Stimulated activated CD8-positive, alpha-beta memory T cell treated with anti-CD3 and anti-CD28 coated beads, Interleukin-12 subunit alpha, Interleukin-12 subunit beta, amount 100 ng/mL, for 1 hour (primary cell): ENCODE results near the gene TRAF1.

ENCODE experiments used
- DNase-seq: peaks from one replicate; pipeline ENCODE4 v3.0.0-alpha.2; 2020; ENCODE audit warnings: low read depth

Gene TRAF1

DNA sequence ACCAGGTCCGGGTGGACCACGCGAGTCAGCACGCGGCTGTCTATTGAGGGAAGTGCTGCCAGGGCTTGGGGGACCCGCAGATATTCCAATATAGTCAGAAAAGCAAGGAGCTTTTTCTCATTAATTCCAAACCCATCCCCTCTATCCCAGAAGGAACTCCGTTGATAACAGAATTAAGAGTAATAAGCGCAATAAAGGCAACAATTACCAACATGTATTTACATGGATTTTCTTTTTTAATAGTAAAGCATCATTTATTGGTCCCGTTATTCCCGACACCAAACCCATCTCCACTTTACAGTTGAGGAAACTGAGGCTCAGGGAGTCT is 57.3 kb downstream of the TRAF1 start:
- no peak for DNase-seq

DNA sequence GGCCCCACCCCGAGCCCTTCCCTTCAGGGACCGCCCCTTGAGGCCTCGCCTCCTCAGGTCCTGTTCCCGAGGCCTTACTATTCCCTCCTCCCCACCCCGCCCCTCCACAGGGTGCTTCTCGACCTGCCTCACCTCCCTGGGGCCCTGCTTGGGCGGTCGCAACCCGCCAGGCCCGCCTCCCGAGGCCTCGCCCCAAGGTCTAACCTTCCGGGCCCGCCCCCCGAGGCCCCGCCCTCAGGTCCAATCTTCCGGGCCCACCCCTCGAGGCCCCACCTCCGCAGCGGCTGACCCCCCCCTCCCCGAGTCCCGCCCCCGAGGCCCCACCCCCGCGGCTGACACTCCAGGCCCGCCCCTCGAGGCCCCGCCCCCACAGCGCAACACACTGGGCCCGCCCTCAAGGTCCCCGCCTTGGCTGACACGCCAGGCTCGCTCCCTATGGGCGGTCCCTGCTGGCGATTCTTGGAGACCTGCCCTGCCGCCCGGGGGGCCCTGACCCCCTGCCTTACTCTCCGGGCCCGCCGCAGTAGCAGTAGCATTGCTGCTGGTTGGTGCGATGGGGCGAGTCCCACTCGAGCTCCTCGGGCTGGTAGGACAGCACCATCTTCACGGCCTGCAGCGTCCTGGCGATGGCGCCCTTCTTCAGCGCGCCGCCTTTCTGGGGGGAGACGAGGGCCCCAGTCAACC is 57.8 kb downstream of the TRAF1 start:
- peak; percentile 94 for DNase-seq

GRCh38 chr9:120868339-120868675 is 58.3 kb downstream of the TRAF1 start:
- DNase-seq = no peak

DNA sequence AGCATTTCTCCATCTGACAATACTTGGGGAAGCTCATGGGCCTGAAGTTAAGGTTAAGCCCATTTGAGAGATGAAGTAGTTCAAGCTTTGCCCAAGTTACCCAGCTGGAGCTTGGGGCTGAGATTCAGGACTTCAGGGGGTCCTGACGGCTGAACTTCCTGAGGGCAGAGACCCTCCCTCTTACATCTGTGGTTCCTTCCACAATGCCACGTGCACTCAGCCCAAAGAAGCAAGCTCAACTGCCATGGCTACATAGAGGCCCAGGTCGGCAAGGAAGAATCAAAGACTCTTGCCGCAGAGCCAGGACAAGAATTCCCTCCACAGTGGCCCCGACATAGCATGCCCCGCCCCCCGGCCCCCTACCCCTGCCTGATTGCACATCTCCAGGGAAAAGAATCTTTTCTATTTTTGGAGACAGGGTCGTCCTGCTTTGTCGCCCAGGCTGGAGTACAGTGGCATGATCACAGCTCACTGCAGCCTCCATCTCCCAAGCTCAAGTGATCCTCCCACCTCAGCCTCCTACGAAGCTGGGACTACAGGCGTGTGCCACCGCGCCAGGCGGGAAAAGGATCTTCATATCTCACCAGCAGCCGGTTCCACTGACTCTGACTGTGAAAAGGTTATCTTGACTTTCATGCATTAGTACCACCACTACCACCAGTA is 58.8 kb downstream of the TRAF1 start:
- no peak for DNase-seq

DNA sequence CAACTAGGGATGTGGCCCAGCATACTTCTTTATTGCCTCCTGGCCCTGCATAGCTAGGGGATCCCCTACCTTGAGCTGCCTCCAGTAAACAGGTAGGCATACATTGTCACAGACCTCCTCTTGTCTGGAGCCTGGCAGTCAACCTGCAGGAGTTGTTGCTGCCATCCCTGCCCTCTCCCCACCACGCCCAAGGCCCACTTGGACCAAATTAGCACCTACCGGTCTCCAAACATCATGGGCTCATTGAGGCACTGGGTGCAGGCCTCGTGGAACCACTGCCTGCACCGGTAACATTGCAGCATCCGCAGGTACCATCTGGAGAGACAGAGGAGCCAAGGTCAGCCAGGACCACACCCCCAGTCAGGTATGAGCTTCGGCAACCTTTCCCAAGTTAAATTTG is 59.9 kb downstream of the TRAF1 start:
- DNase-seq = no peak

DNA sequence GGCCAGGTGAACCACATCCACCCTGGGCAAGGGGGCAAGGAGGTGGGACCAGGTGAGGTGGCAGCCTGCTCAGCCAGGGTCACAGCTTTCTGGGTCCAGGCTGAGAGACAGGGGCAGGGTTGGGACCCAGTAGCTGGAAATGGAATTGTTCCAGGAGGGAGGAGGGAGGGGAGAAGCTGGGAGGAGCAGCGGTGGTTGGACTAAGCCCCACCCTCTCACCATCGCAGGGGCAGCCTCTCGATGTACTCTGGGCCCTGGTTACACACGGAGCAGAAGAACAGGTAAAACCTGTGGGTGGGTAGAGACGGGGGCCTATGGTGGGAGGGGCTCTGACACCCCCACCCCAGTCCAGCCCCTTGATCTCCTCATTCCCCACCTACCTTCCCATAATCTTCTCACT is 60.8 kb downstream of the TRAF1 start:
- no peak for DNase-seq

DNA sequence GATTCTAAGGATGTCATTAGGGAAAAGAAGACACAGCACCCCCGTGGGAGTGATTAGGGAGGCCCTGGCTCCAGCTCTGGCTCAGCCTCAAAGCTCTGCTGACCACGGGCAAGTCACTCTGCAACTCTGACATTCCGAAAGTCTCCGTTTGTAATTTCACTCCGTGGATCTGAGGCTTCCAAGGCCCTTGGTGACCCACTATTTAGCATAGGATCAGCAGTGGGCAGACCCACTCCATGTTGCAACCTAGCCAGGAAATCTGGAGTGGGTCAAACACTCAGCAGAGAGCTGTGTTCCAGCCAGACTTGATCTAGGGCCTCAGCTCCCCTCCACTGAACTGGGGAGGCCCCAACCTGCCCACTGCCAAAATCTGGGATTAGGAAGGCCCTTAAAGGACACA is 61.4 kb downstream of the TRAF1 start:
- no peak for DNase-seq

- DNase-seq = no peak
These were observed 61.9 kb downstream of the TRAF1 start for GRCh38 chr9:120864719-120865118.

DNA sequence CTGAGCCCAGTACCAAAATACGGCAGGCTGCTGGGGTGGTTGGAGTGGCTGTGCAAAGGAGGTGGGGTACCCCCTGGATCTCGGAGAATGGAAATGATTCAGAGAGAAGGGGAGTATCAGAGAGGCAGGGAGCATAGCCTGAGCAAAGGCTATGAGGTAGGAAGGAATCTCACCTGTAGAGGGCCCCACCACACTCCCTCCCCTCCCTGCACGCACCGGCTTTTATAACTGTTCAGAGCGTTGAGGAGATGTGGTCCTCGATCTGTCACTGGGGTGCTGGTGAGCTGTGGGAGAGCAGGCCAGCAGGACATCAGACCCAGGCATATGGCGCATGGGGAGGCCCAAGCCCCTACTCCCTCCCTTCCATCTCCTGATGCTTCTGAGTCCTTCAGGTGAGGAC is 62.8 kb downstream of the TRAF1 start:
- no peak for DNase-seq

- no peak for DNase-seq
These were observed 64.1 kb downstream of the TRAF1 start for GRCh38 chr9:120862452-120862851.

- DNase-seq = no peak
These were observed 64.7 kb downstream of the TRAF1 start for GRCh38 chr9:120861935-120862334.

- DNase-seq = no peak
These were observed 66.5 kb downstream of the TRAF1 start for GRCh38 chr9:120860083-120860482.

DNA sequence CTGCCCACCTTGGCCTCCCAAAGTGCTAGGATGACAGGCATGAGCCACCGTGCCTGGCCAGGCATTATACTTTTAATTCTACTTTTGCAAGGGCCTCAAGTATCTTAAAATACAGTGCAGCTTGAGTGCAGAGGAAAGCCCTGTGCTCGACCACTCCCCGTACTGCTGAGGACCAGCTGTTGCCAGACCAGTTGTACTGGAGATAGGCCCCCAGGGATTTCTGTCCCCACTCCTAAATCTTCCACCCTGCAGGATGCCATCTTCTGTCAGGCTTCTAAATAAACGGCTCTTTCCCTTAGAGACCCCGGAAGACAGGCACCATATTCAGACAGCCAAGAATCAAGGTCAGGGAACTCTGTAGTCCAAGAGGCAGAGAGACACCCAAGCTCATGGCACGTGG is 67.2 kb downstream of the TRAF1 start:
- DNase-seq = no peak

DNA sequence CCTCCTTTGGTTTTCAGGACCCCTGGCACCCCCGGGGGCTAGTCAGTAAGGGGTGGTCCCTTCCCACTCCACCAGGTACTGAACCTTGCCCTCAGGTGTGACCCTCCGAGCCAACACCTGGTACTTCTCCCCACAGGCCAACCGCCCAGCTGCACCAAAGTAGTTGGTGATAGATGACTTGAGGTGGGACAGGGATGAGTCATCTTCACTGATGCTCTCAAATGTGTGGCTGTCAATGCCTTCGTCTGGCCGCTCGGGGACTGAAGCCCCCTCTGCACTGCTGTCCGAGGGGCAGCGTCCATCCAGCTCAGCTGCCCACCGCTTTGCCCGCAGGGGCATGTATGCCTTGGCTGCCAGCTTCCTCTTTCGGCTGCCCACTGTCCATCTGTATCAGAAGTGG is 68.7 kb downstream of the TRAF1 start:
- no peak for DNase-seq

DNA sequence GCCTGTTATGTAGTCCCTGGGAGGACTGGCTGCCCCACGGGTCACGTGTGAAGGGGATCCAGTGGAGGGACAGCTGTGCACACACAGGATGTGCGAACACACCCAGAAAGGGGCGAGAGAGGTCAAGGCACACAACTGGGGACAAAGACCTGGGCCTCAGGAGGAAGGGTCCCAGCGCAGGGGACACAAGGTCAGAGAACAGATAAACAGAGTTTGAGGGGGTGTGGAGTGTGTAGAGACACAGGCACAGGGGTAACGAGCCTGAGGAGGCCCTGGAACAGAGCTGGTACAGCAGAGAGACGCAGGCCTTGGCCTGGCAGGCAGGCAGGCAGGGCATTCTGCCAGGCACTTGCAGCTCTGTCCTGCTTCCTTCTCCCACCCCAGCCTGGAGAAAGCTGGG is 69.1 kb downstream of the TRAF1 start:
- no peak for DNase-seq

- no peak for DNase-seq
These were observed 69.9 kb downstream of the TRAF1 start for GRCh38 chr9:120856700-120857099.

- no peak for DNase-seq
These were observed 70.5 kb downstream of the TRAF1 start for GRCh38 chr9:120855827-120856670.

- DNase-seq = no peak
These were observed 71.8 kb downstream of the TRAF1 start for GRCh38 chr9:120854596-120855327.

DNA sequence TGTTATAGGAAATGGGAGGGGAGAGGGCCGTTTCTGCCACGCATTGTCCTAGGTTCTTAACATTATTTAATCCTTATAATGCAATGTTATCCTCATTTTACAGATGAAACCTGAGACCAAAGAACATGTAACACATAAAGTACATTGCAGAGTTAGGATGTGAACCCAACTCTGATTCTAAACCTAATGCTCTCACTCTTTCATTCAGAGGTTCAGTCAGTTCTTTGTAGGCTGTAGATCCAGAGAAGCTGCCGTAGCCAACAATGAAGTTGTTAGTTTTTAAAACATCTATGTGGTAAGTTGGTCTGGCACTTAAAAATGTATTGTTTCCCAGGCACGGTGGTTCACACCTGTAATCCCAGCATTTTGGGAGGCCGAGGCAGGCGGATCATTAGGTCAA is 73.4 kb downstream of the TRAF1 start:
- no peak for DNase-seq
